Loucy (cell line): ENCODE results near the gene SERBP1.
A peak's percentile ranks its signal among the peaks of the same experiment; 100 is the strongest.
"Not testable (repeated sequence)": the region's sequence is repeated elsewhere in the genome, so short reads cannot be mapped to it uniquely, and the experiment has no call there.

Experiments used
- H2AFZ ChIP-seq: fragments of 200-600 bp; sonication (generic); 2 replicates; pipeline ENCODE4 v1.6.0; 2016; ENCODE audit warnings: antibody characterized with exemption, mild to moderate bottlenecking, low read length, moderate library complexity
- H3F3A ChIP-seq: fragments of 200-600 bp; 2 replicates; pipeline ENCODE4 v1.6.0; 2016; ENCODE audit warnings: antibody characterized with exemption, low read depth, mild to moderate bottlenecking
- H3K27me3 ChIP-seq: fragments of 200-600 bp; sonication (generic); 2 replicates; pipeline ENCODE4 v1.6.1; 2014; ENCODE audit warnings: low read length, mild to moderate bottlenecking; ENCODE audit not compliant: insufficient read depth, poor library complexity, severe bottlenecking
- H3K36me3 ChIP-seq: fragments of 200-600 bp; sonication (generic); 2 replicates; pipeline ENCODE4 v1.6.1; 2016; ENCODE audit warnings: low read length; ENCODE audit not compliant: insufficient read depth
- H3K4me1 ChIP-seq: fragments of 200-600 bp; sonication (generic); 2 replicates; pipeline ENCODE4 v1.5.1; 2014; ENCODE audit warnings: low read length, mild to moderate bottlenecking; ENCODE audit not compliant: insufficient read depth, poor library complexity, severe bottlenecking
- H3K4me2 ChIP-seq: fragments of 200-600 bp; sonication (generic); 2 replicates; pipeline ENCODE4 v1.6.0; 2014; ENCODE audit warnings: antibody characterized with exemption, low read length, low read depth, mild to moderate bottlenecking; ENCODE audit not compliant: poor library complexity, severe bottlenecking
- H3K4me3 ChIP-seq: fragments of 200-600 bp; sonication (generic); 2 replicates; pipeline ENCODE4 v1.5.1; 2014; ENCODE audit warnings: low read length, mild to moderate bottlenecking, mixed read lengths; ENCODE audit not compliant: poor library complexity, severe bottlenecking
- H3K79me2 ChIP-seq: fragments of 200-600 bp; sonication (generic); 2 replicates; pipeline ENCODE4 v1.6.1; 2014; ENCODE audit warnings: low read length; ENCODE audit not compliant: insufficient read depth
- H3K9ac ChIP-seq: fragments of 200-600 bp; sonication (generic); 2 replicates; pipeline ENCODE4 v1.6.0; 2014; ENCODE audit warnings: mild to moderate bottlenecking, low read depth, low read length, moderate library complexity; ENCODE audit not compliant: poor library complexity, severe bottlenecking
- H3K9me2 ChIP-seq: fragments of 200-600 bp; sonication (generic); replicated peaks from 2 replicates; pipeline ENCODE4 v1.6.1; 2016; ENCODE audit warnings: low read depth, low read length, mixed read lengths
- H3K9me3 ChIP-seq: fragments of 200-600 bp; sonication (generic); 2 replicates; pipeline ENCODE4 v1.6.1; 2014; ENCODE audit warnings: mild to moderate bottlenecking, antibody characterized with exemption, low read length, low read depth; ENCODE audit not compliant: insufficient read depth
- H4K20me1 ChIP-seq: fragments of 200-600 bp; sonication (generic); 2 replicates; pipeline ENCODE4 v1.6.0; 2014; ENCODE audit warnings: antibody characterized with exemption, low read length, mild to moderate bottlenecking; ENCODE audit not compliant: insufficient read depth, poor library complexity, severe bottlenecking
- EZH2phosphoT487 ChIP-seq: fragments of 200-600 bp; IDR thresholded peaks from 2 replicates; pipeline ENCODE4 v1.6.1; 2018; ENCODE audit warnings: antibody characterized with exemption, mild to moderate bottlenecking, moderate library complexity, borderline replicate concordance
- TF ChIP-seq, protein P1 (sequence below): fragments of 200-600 bp; sonication (generic); conservative IDR thresholded peaks from 2 replicates; pipeline ENCODE4 v1.5.1; 2014; ENCODE audit warnings: mild to moderate bottlenecking, antibody characterized with exemption, low read length

Gene SERBP1

DNA sequence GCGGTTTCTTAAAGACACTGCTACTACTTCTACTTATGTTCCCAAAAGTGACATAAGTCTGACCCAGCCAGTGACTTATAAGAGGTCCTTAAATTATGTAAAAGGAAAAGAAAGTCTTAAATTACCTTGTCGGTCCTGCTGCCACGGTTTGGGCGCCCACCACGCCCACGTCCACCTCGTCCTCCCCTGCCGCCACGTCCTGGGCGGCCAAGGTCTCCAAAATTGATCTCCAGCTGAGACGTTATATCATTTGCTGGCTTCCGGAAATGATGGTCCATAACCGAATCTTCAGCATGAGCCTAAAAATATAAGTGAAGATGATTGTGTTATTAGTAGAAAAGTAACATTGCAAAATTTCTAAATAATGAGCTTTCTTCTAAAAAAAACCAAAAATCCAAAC, 15.2 kb downstream of the SERBP1 start:
- Histone ChIP-seq H3K9me3 (no peaks in the 10 kb centered on the region), H3K9ac (no peak overlapping the region), H3K4me3 (peak overlapping the region; percentile 22), H4K20me1 (peaks cover 87% of the 10 kb centered on the region), H3F3A (peaks cover 2% of the 10 kb centered on the region; the same call in 1 of the 2 replicates), H2AFZ (no peak overlapping the region), H3K27me3 (no peaks in the 10 kb centered on the region), H3K79me2 (peaks cover 72% of the 10 kb centered on the region), H3K4me1 (peaks cover 34% of the 10 kb centered on the region), H3K4me2 (peak overlapping the region; percentile 40), H3K36me3 (peaks cover 97% of the 10 kb centered on the region), H3K9me2 (no peaks in the 10 kb centered on the region)
- TF ChIP-seq, protein P1, sequence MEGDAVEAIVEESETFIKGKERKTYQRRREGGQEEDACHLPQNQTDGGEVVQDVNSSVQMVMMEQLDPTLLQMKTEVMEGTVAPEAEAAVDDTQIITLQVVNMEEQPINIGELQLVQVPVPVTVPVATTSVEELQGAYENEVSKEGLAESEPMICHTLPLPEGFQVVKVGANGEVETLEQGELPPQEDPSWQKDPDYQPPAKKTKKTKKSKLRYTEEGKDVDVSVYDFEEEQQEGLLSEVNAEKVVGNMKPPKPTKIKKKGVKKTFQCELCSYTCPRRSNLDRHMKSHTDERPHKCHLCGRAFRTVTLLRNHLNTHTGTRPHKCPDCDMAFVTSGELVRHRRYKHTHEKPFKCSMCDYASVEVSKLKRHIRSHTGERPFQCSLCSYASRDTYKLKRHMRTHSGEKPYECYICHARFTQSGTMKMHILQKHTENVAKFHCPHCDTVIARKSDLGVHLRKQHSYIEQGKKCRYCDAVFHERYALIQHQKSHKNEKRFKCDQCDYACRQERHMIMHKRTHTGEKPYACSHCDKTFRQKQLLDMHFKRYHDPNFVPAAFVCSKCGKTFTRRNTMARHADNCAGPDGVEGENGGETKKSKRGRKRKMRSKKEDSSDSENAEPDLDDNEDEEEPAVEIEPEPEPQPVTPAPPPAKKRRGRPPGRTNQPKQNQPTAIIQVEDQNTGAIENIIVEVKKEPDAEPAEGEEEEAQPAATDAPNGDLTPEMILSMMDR: no peak
- no peak for TF ChIP-seq EZH2phosphoT487

DNA sequence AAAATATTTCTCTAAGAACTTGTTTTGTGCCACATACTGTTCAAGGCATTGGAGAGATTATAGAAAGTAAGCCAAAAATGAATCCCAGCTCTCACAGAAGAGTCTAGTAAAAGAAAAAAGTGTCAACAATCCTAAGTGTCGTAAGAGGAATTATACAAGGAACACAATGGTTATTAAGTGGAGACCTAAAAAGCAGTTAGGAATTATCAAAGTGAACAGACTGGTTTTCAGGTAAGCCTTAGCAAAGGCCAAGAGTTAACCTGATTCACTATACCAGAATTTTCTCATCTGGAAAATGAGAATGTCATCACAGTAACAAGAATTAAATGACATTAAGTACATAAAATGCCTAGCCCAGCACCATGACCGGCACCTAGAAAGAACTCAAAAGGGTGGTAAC, 15.6 kb downstream of the SERBP1 start:
- H3K79me2 ChIP-seq: peaks cover 68% of the 10 kb centered on the region
- no peaks in the 10 kb centered on the region for H3K27me3 ChIP-seq
- H3K9me3 ChIP-seq: no peaks in the 10 kb centered on the region
- peak overlapping the region; percentile 40 for H3K4me2 ChIP-seq
- peaks cover 97% of the 10 kb centered on the region for H3K36me3 ChIP-seq
- H3F3A ChIP-seq: peaks cover 5% of the 10 kb centered on the region; the same call in 1 of the 2 replicates
- no peaks in the 10 kb centered on the region for H3K9me2 ChIP-seq
- TF ChIP-seq, protein P1: no peak
- no peak for TF ChIP-seq EZH2phosphoT487
- H3K4me1 ChIP-seq: peaks cover 38% of the 10 kb centered on the region
- H2AFZ ChIP-seq: no peak overlapping the region
- peak overlapping the region; percentile 22 for H3K4me3 ChIP-seq
- peaks cover 87% of the 10 kb centered on the region for H4K20me1 ChIP-seq
- no peak overlapping the region for H3K9ac ChIP-seq

DNA sequence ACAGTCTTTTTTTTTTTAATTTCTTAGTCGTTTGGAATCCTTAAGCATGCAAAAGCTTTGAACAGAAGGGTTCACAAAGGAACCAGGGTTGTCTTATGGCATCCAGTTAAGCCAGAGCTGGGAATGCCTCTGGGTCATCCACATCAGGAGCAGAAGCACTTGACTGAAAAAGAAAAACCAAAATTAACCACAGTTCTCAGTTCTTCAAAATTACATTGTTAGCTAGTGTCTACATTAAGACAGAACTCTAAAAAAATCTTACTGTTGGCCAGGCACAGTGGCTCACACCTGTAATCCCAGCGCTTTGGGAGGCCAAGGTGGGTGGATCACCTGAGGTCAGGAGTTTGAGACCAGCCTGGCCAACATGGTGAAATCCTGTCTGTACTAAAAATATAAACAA, 17.1 kb downstream of the SERBP1 start:
- not testable (repeated sequence) for H3K4me2 ChIP-seq, H3K4me3 ChIP-seq, H2AFZ ChIP-seq, H3K9me2 ChIP-seq, H3K9me3 ChIP-seq, H3K27me3 ChIP-seq, H3F3A ChIP-seq, H3K9ac ChIP-seq
- Histone ChIP-seq H4K20me1 (peaks cover 76% of the 10 kb centered on the region), H3K4me1 (peaks cover 36% of the 10 kb centered on the region), H3K36me3 (peaks cover 87% of the 10 kb centered on the region), H3K79me2 (peaks cover 53% of the 10 kb centered on the region)

DNA sequence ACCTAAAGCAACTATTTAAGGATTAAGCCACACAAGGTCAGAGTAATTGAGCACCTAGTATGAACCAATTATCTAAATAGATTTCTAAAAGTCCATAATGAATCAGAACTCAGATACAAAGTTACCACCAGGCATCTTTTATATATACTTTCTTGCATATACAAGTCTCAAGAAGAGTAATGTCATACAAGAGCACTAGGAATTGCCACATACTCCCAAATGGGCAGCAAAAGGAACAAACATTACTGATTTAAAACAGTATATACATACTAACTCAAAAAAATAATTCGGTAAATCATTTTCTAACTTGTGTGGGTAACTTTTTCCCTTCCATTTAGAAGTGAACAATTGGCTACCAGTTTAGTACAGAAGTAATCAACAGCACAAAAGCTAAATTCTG, 22.1 kb downstream of the SERBP1 start:
- peaks cover 13% of the 10 kb centered on the region for H3K4me1 ChIP-seq
- TF ChIP-seq, protein P1: no peak
- TF ChIP-seq EZH2phosphoT487: no peak
- H2AFZ ChIP-seq: no peak overlapping the region
- H3K27me3 ChIP-seq: no peaks in the 10 kb centered on the region
- peaks cover 26% of the 10 kb centered on the region for H4K20me1 ChIP-seq
- no peaks in the 10 kb centered on the region for H3K9me2 ChIP-seq
- H3K79me2 ChIP-seq: peaks cover 3% of the 10 kb centered on the region; the same call in 1 of the 2 replicates
- H3K9ac ChIP-seq: no peak overlapping the region
- no peaks in the 10 kb centered on the region for H3K9me3 ChIP-seq
- H3K36me3 ChIP-seq: peaks cover 39% of the 10 kb centered on the region
- H3K4me2 ChIP-seq: no peak overlapping the region
- H3K4me3 ChIP-seq: no peak overlapping the region
- H3F3A ChIP-seq: peaks cover 14% of the 10 kb centered on the region
